ENCODE measurements around the gene FADS2.

DNA sequence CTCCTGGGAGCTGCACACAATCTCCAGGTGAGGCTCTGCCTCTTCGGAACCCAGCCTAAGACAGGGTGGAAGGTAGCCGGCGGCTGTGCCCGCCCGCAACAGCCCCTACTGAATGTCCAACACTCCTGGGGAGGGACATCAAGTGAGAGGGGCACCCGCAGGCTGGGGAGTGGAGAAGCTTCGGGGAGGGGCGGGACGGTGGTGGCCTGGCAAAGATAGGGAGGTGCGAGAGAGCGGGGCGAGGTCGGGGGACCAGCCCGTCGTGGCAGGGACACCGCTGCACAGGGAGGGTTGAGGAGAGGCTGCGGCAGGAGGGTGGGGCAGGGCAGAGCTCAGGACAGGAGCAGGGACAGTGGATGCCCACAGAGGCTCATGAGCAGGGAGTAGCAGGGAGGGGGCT is 72.2 kb downstream of the FADS2 start:
- TF ChIP-seq, protein P1, sequence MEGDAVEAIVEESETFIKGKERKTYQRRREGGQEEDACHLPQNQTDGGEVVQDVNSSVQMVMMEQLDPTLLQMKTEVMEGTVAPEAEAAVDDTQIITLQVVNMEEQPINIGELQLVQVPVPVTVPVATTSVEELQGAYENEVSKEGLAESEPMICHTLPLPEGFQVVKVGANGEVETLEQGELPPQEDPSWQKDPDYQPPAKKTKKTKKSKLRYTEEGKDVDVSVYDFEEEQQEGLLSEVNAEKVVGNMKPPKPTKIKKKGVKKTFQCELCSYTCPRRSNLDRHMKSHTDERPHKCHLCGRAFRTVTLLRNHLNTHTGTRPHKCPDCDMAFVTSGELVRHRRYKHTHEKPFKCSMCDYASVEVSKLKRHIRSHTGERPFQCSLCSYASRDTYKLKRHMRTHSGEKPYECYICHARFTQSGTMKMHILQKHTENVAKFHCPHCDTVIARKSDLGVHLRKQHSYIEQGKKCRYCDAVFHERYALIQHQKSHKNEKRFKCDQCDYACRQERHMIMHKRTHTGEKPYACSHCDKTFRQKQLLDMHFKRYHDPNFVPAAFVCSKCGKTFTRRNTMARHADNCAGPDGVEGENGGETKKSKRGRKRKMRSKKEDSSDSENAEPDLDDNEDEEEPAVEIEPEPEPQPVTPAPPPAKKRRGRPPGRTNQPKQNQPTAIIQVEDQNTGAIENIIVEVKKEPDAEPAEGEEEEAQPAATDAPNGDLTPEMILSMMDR (optimal IDR thresholded peaks at IDR 0.05 in 1 of 3, IDR thresholded peaks at IDR 0.05 in 1 of 3, conservative IDR thresholded peaks at IDR 0.05 in 1 of 3; ENCODE audit: extremely low read depth in 1 of 3, insufficient read depth in 2 of 3, low read length in 3 of 3), result no peak
- no peak for TF ChIP-seq EZH2 (IDR thresholded peaks at IDR 0.05; ENCODE audit: low read length)
